SW 1271 (cell line): ENCODE results near the gene DUS1L.
"Not testable (repeated sequence)": the region's sequence is repeated elsewhere in the genome, so short reads cannot be mapped to it uniquely, and the experiment has no call there.

Source experiments
- DNase-seq, 2 experiments: peaks; one replicate each; lab custom pipeline; 2025; lab: John Stamatoyannopoulos, UW

DUS1L gene

DNA sequence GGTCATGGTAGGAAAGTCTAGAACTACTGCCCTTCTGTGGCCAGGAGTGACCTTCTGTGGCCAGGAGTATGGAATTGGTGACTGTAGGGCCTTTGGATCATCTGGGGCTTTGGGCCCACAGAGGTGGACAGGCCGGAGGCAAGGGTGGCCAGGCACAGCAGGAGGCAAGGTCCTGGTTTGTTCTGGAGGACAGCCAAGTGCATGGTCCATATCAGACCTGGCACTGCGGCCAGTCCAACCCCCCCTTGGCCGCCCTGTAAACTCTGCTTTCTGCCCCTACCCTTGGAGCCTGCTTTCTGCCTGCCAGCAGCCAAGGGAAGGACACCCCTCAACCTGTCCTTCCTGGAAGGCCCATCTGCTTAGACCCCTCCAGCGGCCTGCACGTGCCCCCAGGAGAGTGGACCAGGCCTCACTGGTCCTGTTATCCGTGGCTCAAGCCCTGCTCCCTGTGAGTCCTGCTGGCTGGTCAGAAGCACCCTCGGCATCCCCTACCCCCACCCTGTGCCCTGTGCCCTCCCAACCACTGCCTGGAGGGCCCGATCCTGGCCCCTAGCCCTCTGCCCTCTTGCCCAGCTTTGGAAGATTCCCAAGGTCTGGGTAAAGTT is 25.8 kb downstream of the DUS1L start:
- DNase-seq = no peak

DNA sequence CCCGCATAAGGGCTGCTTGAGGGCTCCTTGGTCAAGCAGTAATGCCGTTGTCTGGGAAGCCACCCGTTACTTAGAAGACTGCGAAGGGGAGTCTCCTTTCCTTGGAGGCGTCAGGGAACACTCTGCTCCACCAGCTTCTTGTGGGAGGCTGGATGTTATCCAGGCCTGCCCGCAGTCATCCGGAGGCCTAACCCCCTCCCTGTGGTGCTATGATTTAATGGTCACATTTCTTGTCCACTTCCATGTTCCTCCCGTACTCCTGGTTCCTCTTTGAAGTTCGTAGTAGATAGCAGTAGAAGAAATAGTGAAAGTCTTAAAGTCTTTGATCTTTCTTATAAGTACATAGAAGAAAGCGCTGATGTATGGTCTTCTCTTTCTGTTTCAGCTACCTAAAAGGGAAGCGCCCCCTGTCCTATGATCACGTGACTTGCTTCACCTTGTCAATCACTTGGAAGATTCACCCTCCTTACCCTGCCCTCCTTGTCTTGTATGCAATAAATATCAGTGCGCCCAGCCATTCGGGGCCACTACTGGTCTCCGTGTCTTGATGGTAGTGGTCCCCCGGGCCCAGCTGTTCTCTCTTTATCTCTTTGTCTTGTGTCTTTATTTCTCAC is 26.7 kb downstream of the DUS1L start:
- DNase-seq = not testable (repeated sequence)

DNA sequence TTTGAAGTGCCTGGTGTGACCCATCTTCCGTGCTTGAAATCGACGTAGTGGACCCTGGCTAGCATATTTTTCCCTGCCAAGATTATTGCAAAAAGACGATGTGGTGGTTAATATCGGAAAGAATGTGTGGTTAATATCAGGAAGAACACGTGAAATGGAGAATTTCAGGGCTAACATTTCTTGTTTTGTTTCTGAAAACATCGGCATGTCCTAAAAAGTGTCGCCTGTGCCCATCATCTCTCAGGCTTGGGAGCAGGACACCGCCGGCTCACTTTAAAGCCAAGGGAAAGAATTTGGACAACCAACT is 27.8 kb downstream of the DUS1L start:
- no peak for DNase-seq

DNA sequence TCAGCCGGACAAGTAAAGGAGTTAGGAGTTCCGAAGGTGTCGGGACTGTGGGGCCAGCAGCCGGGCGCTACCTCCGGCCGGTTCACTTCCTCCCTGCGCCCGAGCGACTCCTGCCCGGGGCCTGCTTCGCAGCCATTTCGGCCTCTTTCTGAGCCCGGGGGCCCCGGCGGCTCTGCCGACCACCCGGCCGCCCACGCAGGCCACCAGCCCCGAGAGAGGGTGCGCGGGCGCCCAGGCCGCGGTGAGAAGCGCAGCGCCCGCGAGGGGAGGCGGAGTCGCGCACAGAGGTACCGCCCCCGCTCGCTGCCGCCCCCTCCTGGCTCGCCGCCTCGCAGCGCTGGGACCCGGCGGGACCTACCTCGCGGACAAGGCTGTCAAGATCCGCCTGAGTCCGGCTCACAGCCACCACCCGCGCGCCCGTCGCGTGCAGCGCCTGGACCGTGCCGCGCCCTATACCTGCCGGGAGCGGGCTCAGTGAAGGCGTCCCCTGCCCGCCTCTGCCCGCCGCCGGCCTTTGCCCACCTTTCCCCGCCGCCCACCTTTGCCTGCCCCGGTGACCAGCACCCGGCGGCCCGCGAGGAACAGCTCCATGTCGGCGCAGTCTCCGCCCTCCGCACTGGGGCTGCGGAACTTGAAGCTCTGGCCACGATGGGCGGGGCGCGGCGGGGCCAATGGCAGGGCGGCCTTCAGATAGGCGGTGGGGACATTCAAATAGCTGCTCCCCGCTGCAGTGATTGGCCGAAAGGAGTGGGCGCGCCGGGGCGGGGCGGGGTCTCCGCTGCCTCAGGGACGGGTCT is 28.3 kb downstream of the DUS1L start, which contains the start of gene DCXR:
TSS of gene DCXR (minus strand) at position 606 of the 797 bp plus-strand sequence. CDS start at position 591, 15 bp downstream.
- DNase-seq = peak; percentile 86 to 95

DNA sequence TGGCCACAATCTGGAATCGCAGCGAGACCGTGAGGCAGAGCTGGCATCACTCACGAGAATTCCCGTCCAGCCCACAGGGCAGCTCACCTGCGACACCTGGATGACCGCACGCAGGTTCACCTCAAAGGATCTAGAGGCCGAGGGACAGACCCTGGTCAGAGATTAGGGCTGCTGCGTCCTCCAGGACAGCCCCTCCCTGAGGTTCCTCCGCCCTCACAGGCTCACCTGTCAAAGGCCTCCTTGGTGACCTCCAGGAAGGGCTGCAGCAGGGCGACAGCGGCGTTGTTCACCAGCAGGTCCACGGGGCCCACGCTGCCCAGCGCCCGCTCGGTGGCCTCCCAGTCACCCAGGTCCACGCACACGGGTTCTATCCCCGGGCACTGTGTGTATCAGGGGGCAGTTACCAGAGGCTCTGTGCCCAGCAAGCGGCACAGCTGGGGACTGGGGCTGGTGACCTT is 28.9 kb downstream of the DUS1L start:
- DNase-seq = no peak

DNA sequence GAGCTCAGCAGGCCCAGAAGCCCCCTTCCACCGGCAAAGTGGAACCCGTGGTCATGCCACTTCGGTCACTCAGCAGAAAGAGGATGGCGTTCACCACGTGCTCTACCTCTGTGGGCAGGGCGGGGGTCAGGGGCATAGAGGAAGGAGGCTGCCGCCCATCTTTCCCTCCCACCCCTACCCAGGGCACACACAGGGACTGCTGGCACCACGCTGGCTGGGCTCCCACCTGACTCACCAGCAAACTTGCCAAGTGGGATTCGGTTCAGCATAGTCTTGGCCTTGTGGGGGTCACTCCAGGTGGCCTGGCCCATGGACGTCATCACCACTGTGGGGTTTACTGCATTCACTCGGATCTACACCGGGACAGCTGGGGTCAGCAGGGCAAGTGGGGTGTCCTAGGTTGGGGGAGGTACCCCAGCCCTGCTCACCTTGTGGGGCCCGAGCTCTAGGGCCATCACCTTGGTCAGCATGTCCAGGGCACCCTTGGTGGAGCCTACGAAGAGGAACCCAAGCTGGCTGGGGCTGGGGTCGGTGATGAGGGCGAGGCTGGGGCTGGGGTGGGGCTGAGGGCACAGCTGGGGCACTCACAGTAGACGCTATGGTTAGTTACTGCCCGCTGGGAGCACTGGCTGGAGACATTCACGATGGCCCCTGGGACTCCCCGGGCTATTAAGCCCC is 29.5 kb downstream of the DUS1L start:
- DNase-seq = no peak

DNA sequence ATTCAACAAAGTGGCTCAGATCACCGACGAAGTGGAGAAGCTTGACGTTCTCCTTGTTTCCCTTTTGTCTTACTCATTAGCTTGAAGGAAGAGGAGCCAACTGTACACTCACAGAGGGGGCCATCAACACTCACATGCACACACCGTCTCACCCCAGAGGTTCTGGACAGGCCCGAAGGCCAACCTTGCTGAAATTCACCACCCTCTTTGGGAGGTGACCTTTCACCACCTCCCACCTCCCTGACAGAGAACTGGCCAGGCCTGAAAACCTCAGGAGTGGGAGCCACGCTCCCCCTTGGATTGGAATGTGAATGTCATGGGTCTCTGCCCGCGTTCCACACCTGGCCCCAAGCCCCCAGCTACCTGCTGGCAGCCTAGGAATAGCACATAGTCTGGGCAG is 30.1 kb downstream of the DUS1L start:
- DNase-seq = no peak

DNA sequence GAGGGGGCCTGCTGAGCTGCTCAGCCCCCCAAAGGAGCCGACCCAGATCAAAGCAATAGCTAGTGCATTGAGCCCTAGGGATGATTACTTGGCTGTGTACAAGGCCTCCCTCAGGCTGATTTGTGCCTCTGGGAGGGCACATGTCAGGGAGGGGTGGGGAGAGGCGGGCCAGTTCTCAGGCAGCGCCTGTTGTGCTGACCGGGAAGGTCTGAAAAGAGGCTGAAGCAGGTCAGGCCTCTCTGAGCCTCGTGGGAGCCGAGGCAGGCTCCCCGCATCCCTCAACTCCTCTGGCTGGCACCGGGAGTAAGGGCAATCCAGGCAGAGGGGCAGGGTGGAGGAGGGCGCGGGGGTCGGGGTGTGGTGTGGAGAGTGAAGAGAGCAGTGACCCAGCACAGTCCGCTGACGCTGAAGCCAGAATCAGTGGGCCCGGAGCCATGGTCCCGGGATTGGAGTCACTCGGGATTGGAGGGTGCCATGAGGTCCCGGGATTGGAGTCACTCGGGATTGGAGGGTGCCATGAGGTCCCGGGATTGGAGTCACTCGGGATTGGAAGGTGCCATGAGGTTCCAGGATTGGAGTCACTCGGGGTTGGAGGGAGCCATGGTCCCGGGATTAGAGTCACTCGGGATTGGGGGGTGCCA is 31.1 kb downstream of the DUS1L start:
- DNase-seq = no peak

DNA sequence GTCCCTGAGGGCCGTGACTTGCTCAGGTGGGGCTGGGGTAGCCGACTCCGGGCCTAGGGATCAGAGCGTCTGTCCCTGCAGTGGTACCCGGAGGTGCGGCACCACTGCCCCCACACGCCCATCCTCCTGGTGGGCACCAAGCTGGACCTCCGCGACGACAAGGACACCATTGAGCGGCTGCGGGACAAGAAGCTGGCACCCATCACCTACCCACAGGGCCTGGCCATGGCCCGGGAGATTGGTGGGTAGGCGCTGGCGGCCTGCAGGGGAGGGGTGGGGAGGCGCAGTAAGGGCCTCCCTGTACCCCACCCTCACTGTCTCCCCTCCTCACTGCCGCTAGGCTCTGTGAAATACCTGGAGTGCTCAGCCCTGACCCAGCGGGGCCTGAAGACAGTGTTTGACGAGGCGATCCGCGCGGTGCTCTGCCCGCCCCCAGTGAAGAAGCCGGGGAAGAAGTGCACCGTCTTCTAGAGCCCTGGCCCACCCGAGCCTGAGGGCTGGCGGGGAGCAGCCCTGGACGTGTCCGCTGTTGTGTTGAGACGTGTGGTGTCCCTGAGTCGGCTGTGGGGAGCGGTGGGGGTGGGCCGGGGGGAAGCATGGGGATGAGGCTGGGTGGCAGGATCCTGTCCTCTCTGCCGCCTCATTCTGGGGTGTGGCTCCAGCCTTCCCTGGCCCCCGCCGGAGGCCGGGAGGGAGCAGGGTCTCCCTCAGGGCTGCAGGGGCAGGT is 32.1 kb downstream of the DUS1L start:
- DNase-seq = no peak

DNA sequence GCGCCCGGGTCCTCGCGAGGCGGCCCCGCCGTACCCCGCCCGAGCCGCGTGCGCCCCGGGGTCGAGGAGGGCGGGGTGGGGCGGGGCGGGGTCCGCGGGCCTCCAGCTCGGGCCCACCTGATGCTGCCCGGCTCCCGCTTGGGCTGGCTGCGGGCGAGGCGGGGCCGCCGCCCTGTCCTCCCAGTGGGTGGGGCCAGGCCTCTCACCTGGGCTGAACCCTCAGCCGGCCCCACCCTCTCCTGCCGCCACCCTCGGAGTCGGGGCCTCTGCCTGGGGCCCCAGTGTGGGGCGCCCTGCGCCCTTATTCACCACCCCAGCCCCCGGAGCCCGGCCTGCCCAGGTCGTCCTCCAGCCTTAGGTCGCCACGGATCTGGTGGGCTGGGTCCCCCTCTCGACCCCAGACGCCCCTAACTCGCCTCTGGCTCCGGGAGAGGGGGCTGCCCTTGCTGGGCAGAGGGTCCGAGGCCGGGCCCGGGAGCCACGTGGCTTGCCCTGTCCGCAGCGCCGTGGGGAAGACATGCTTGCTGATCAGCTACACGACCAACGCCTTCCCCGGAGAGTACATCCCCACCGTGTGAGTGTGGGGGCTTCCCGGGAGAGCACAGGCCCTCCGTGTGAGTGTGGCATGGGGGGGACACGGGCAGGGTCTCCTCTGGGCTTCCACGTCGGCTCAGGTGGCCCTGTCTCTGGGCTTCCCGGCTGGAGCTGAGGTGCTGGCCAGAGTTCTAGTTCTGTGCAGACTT is 33.5 kb downstream of the DUS1L start:
- DNase-seq = peak in 1 of 2 experiments; percentile 14

DNA sequence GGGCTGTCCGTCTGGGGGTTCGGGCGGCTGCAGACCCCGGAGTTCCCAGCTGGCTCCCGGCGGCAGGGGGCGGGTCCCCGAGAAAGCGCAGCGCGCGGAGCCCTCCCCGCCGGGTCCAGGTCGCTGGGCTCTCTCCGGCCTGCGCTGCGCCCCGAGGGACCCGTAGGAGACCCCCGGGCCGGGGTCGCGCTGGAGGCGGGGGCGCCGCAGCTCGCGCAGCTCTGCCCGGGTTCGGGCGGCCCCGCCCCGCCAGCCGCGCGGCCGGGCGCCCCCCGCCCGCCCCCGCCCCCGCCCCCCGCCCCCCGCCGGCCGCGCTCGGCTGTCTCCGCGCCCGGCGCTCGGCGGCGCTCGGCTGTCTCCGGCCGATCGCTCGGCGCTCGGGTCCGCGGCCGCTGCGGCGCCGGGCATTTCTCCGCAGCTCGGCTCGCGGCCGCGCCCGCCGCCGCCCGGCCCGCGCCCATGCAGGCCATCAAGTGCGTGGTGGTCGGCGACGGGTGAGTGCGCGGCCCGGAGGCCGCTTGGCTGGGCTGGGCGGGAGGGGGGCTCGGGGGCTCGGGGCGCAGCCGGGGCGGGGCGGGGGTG is 34.2 kb downstream of the DUS1L start, which contains the start of gene RAC3:
TSS of gene RAC3 (plus strand) at position 376 of the 582 bp plus-strand sequence. CDS start at position 460, 84 bp downstream.
- DNase-seq = peak in 1 of 2 experiments; percentile 5

DNA sequence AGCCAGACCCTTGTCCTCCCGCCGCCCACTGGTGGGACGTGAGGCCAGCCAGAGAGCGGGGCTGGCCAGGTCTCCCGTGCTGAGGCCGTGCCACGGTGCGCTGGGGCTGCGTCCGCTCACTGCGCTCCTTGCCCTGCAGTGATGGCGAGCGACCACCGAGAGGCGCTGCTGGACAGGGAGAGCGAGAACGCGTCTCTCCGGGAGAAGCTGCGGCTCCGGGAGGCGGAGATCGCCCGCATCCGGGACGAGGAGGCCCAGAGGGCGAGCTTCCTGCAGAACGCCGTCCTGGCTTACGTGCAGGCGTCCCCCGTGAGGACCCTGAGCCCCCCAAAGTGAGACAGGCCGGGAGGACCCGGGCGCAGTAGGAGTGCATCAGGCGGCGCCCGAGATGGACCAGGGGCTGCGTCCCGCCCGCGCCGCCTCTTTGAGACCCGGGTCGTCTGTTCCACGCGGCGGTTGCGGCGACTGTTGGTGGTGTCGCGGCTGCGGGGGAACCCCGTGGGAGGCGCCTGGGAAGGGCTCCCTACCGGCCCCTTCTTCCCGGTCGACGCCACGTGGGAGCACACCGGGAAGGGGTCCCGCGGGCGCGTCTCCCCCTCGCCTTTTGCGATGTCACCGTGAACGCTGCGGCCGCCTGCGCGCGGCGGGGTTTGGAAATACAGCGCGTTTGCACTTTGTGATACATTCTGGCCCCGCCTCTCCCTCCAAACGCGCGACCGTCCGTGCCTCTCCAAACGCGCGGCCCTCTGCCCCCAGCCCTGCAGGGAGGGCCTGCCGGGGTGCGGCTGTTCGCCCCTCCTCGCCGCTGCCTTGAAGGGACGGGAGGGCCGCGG is 34.9 kb downstream of the DUS1L start:
- DNase-seq = peak; percentile 53 to 63

DNA sequence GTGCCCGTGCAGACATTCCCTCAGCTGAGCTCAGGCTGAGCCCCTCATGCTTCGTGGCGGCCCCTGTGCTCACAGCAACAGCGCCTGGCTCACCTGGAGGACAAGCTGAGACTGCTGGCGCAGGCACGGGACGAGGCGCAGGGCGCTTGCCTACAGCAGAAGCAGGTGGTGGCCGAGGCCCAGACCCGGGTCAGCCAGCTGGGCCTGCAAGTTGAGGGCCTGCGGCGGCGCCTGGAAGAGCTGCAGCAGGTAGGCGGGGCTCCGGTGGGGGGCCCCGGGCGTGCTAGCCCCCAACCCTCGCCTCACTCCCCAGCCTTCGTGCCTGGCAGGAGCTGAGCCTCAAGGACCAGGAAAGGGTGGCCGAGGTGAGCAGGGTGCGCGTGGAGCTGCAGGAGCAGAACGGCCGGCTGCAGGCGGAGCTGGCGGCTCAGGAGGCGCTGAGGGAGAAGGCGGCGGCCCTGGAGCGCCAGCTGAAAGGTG is 35.6 kb downstream of the DUS1L start:
- no peak for DNase-seq

DNA sequence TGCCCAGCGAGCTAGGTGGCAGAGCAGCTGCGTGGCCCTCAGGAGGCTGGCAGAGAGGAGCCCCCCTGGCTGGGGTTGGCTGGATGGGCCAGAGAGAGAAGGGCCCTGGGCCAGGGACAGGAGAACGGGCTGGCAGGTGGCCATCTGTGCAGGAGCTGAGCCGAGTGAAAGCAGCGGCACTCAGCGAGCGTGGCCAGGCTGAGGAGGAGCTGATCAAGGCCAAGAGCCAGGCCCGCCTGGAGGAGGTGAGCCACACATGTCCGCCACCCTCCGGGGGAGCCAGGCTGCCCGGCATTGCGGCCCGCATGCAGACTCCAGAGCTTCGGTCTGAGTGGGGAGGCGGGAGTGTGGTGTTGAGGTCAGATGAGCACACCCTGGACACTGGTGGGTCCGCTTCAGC is 36.2 kb downstream of the DUS1L start:
- no peak for DNase-seq

DNA sequence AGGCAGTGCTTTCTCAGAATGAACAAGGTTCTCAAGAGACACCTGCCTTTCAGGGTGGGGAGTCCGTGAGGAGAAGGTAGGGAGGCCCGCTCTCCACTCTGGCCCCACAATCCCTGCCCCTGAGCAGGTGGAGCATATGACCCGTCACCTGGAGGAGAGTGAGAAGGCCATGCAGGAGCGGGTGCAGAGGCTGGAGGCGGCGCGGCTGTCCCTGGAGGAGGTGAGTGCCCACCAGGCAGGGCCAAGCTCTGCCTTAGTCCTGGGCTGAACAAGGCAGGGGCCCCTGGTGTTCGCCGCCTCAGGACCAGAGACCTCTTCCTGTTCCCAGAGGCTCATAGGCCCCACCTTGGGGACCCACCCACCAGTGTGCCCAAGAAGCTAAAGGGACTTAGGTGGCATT is 36.6 kb downstream of the DUS1L start:
- no peak for DNase-seq

DNA sequence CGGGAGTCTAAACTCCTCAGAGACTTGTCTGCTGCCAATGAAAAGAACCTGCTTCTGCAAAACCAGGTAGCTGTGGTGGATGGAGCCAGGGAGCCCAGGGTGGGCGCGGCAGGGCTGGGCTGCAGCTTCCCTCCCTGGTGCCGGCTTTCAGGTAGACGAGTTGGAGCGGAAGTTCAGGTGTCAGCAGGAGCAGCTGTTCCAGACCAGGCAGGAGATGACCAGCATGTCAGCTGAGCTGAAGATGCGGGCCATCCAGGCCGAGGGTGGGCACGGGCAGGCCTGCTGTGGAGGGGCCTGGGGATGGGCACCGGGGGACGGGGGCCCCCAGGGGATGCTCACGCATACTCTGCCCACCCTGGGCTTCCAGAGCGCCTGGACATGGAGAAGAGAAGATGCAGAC is 37.4 kb downstream of the DUS1L start:
- no peak for DNase-seq

DNA sequence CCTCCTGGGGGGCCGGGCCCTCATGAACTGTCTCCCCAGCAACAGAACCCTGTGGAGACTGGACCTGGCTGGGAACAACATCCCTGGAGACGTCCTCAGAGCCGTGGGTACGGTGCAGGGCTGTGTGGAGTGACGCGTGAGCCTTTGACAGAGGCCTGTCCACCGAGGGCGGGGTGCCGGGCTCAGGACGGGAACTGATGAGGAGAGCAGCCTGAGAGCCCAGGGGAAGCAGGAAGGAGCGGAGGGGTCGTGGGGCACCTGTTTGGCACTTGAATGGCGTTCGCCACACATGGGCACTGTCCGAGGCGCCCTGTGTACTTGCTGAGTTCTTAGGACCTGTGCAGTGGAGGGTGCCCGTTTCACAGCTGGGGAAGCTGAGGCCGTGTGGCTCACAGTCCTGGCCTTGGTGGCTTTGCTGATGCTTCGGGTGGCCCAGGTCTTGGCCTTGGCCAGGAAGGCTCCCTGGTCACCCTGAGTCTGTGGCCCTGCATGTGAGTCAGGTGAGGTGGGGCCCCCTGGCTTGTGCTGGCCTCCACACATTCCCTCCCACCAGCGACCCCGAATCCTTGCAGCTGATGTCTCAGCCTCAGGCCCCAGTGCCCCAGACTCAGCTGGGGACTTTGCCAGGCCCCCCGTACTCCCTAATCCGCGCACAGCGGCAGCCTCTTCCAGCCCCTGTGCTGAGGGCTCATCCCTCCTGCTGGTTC is 40.0 kb downstream of the DUS1L start:
- DNase-seq = no peak

DNA sequence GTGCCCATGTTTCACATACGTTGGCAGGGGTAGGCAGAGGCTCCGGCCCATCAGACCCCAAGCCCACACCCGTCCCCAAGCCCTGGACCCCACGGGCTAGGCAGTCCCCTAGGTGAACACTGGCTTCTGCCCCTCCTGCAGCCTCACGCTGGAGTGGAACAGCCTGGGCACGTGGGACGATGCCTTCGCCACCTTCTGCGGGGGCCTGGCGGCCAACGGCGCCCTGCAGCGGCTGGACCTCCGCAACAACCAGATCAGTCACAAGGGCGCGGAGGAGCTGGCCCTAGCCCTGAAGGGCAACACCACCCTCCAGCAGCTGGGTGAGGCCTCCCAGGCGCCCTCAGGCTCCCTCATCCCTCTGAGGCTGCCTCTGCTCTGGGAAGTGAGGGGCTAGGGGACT is 40.7 kb downstream of the DUS1L start:
- no peak for DNase-seq
